Caco-2 (cell line): ENCODE results near the gene GRID1. TPM values are rescaled to one million over a fixed set of nuclear protein-coding genes. Genes with fewer than 3 reads are reported as not detected.

Experiments used
- BruUV-seq: library from RNA; stranded (reverse); fragments of 400-500 nt; replicated peaks from 2 replicates; lab custom pipeline; 2021; lab: Mats Ljungman, UMichigan
- CTCF ChIA-PET: fragments of 300-600 bp; sonication (Branson Sonifier 250); formaldehyde crosslinking; loops from one replicate; lab custom pipeline; 2022; ENCODE audit warnings: antibody characterized with exemption; lab: Charles Lee
- POLR2A ChIA-PET: fragments of 300-600 bp; sonication (Branson Sonifier 250); formaldehyde crosslinking; loops from one replicate; lab custom pipeline; 2022; ENCODE audit warnings: antibody characterized with exemption; lab: Charles Lee
- DNase-seq, 2 experiments: peaks; one replicate each; pipeline versions ENCODE4 v3.0.0 to v3.0.0-alpha.2; 2020 to 2022
- H3K27me3 ChIP-seq: replicated peaks from 2 replicates; pipeline ENCODE4 v1.6.0; 2011; ENCODE audit warnings: low read length; ENCODE audit not compliant: control insufficient read depth, insufficient read depth
- H3K36me3 ChIP-seq: 2 replicates; pipeline ENCODE4 v1.5.1; 2011; ENCODE audit warnings: low read length; ENCODE audit not compliant: control insufficient read depth, insufficient read depth
- H3K4me1 ChIP-seq: fragments of 250-450 bp; sonication (Bioruptor Pico); 2 replicates; pipeline ENCODE4 v1.5.1; 2020; ENCODE audit warnings: mild to moderate bottlenecking
- H3K4me3 ChIP-seq: 2 replicates; pipeline ENCODE4 v1.5.1; 2011; ENCODE audit warnings: low read depth, mild to moderate bottlenecking, control low read depth, low read length
- H3K9me3 ChIP-seq: fragments of 250-450 bp; sonication (Bioruptor Pico); 2 replicates; pipeline ENCODE4 v1.5.1; 2020; ENCODE audit warnings: mild to moderate bottlenecking, moderate library complexity
- H3K27ac Mint-ChIP-seq: one replicate; pipeline ENCODE4 v1.8.0; 2022; ENCODE audit warnings: mixed read lengths; ENCODE audit not compliant: unreplicated experiment
- H3K27me3 Mint-ChIP-seq: one replicate; pipeline ENCODE4 v1.8.0; 2022; ENCODE audit warnings: mixed read lengths; ENCODE audit not compliant: insufficient read depth, unreplicated experiment
- H3K36me3 Mint-ChIP-seq: one replicate; pipeline ENCODE4 v1.8.0; 2022; ENCODE audit warnings: mild to moderate bottlenecking, mixed read lengths; ENCODE audit not compliant: insufficient read depth, unreplicated experiment
- H3K4me1 Mint-ChIP-seq: one replicate; pipeline ENCODE4 v1.8.0; 2022; ENCODE audit warnings: low read depth, mixed read lengths; ENCODE audit not compliant: unreplicated experiment
- H3K4me3 Mint-ChIP-seq: one replicate; pipeline ENCODE4 v1.8.0; 2022; ENCODE audit warnings: mild to moderate bottlenecking, moderate library complexity, mixed read lengths; ENCODE audit not compliant: unreplicated experiment
- H3K9me3 Mint-ChIP-seq: one replicate; pipeline ENCODE4 v1.8.0; 2022; ENCODE audit warnings: mixed read lengths; ENCODE audit not compliant: unreplicated experiment
- intact Hi-C: fragments of 100-400 bp; cut with micrococcal nuclease; formaldehyde crosslinking; loops from one replicate; pipeline ENCODE4 v1.10.0; 2022; ENCODE audit not compliant: unreplicated experiment
- total RNA-seq: library from RNA; stranded (reverse); gene quantifications from 2 replicates; pipeline ENCODE4 v1.2.3, GENCODE V29; 2022
- TF ChIP-seq, protein P1 (sequence below), 2 experiments: fragments of 200-600 bp in 1 of 2; IDR thresholded peaks; 1 replicate in 1 of 2; 2 replicates in 1 of 2; pipeline versions ENCODE4 v1.5.1 to v1.8.0; 2011 to 2022; ENCODE audit warnings: antibody characterized with exemption in 1 of 2, control low read depth in 1 of 2, inconsistent platforms in 1 of 2, low read depth in 1 of 2, low read length in 1 of 2, mild to moderate bottlenecking in 1 of 2, moderate library complexity in 1 of 2; ENCODE audit not compliant: insufficient read depth in 1 of 2, severe bottlenecking in 1 of 2, unreplicated experiment in 1 of 2

The GRID1 gene
- total RNA-seq, 1 experiment from 2014 or later = 8.0 TPM

GRCh38 chr10:86224354-86225102 is 142.1 kb downstream of the GRID1 start:
- ChIA-PET POLR2A (no interaction called here), CTCF (interaction anchor here (1.1 kb wide), 1 partner anchor 125 kb away, joined by 3 read pairs; no protein-coding TSS in a partner anchor)
- no peaks in the 10 kb centered on the region for H3K4me1 ChIP-seq
- H3K27me3 ChIP-seq = no peaks in the 10 kb centered on the region
- H3K27me3 Mint-ChIP-seq = peaks cover 6% of the 10 kb centered on the region
- BruUV-seq = no TSS peak
- H3K36me3 ChIP-seq = no peaks in the 10 kb centered on the region; the same call in 1 of the 2 replicates
- TF ChIP-seq, protein P1, sequence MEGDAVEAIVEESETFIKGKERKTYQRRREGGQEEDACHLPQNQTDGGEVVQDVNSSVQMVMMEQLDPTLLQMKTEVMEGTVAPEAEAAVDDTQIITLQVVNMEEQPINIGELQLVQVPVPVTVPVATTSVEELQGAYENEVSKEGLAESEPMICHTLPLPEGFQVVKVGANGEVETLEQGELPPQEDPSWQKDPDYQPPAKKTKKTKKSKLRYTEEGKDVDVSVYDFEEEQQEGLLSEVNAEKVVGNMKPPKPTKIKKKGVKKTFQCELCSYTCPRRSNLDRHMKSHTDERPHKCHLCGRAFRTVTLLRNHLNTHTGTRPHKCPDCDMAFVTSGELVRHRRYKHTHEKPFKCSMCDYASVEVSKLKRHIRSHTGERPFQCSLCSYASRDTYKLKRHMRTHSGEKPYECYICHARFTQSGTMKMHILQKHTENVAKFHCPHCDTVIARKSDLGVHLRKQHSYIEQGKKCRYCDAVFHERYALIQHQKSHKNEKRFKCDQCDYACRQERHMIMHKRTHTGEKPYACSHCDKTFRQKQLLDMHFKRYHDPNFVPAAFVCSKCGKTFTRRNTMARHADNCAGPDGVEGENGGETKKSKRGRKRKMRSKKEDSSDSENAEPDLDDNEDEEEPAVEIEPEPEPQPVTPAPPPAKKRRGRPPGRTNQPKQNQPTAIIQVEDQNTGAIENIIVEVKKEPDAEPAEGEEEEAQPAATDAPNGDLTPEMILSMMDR (IDR thresholded peaks at IDR 0.05; ENCODE audit: insufficient read depth in 1 of 2, low read depth in 1 of 2, low read length in 1 of 2, severe bottlenecking in 1 of 2, unreplicated experiment in 1 of 2) = no peak
- H3K4me1 Mint-ChIP-seq = no peaks in the 10 kb centered on the region
- H3K9me3 ChIP-seq = no peaks in the 10 kb centered on the region
- intact Hi-C loops = no loop called here
- H3K4me3 Mint-ChIP-seq = no peak overlapping the region
- H3K36me3 Mint-ChIP-seq = no peaks in the 10 kb centered on the region
- no peak for DNase-seq
- H3K27ac Mint-ChIP-seq = no peak overlapping the region
- no peaks in the 10 kb centered on the region for H3K9me3 Mint-ChIP-seq
- H3K4me3 ChIP-seq = no peak overlapping the region

- H3K4me3 Mint-ChIP-seq = no peak overlapping the region
- no peaks in the 10 kb centered on the region for H3K4me1 Mint-ChIP-seq
- no peaks in the 10 kb centered on the region for H3K9me3 ChIP-seq
- ChIA-PET CTCF (no interaction called here), POLR2A (no interaction called here)
- peaks cover 6% of the 10 kb centered on the region for H3K27me3 Mint-ChIP-seq
- intact Hi-C loops = no loop called here
- H3K9me3 Mint-ChIP-seq = no peaks in the 10 kb centered on the region
- no peaks in the 10 kb centered on the region for H3K36me3 Mint-ChIP-seq
- no peaks in the 10 kb centered on the region for H3K27me3 ChIP-seq
- TF ChIP-seq, protein P1 (IDR thresholded peaks at IDR 0.05; ENCODE audit: insufficient read depth in 1 of 2, low read depth in 1 of 2, low read length in 1 of 2, severe bottlenecking in 1 of 2, unreplicated experiment in 1 of 2) = no peak
- no TSS peak for BruUV-seq
- no peak overlapping the region for H3K27ac Mint-ChIP-seq
- H3K4me3 ChIP-seq = no peak overlapping the region
- H3K4me1 ChIP-seq = no peaks in the 10 kb centered on the region
- H3K36me3 ChIP-seq = no peaks in the 10 kb centered on the region
- DNase-seq = no peak
These were observed 143.3 kb downstream of the GRID1 start for GRCh38 chr10:86223256-86223655.

DNA sequence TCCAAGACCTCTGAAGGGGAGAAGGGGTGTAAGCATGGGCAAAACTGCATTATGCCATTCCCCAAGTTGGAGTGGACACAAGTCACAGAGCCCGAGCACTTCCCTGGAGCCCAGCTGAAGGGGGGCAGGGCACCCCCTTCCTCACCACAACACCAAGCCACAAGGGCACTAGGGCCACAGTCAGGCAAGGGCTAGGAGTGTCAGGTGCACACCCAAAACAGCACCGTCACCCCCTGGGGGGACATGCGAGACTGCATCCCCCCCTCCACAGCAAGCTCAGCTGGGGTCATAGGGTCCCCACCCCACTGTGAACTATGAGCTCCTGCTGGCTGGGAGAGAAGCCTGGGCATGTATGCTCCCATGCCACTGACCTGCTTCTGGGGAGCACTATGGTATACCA is 143.9 kb downstream of the GRID1 start:
- Mint-ChIP-seq H3K27me3 (peaks cover 6% of the 10 kb centered on the region), H3K4me3 (no peak overlapping the region), H3K4me1 (no peaks in the 10 kb centered on the region), H3K27ac (no peak overlapping the region), H3K36me3 (no peaks in the 10 kb centered on the region), H3K9me3 (no peaks in the 10 kb centered on the region)
- intact Hi-C loops = no loop called here
- no peaks in the 10 kb centered on the region for H3K4me1 ChIP-seq
- H3K4me3 ChIP-seq = no peak overlapping the region
- BruUV-seq = no TSS peak
- no peak for DNase-seq
- ChIA-PET POLR2A (no interaction called here), CTCF (no interaction called here)
- H3K27me3 ChIP-seq = no peaks in the 10 kb centered on the region
- H3K36me3 ChIP-seq = no peaks in the 10 kb centered on the region
- TF ChIP-seq, protein P1 (IDR thresholded peaks at IDR 0.05; ENCODE audit: insufficient read depth in 1 of 2, low read depth in 1 of 2, low read length in 1 of 2, severe bottlenecking in 1 of 2, unreplicated experiment in 1 of 2) = no peak
- H3K9me3 ChIP-seq = no peaks in the 10 kb centered on the region
